RPMI7951 (cell line): ENCODE measurements around the gene IFFO2. TPM values are rescaled to one million over a fixed set of nuclear protein-coding genes. Genes with fewer than 3 reads are reported as not detected.
"Not testable (repeated sequence)": the region's sequence is repeated elsewhere in the genome, so short reads cannot be mapped to it uniquely, and the experiment has no call there.

ENCODE experiments used
- DNase-seq: peaks from one replicate; pipeline ENCODE4 v3.0.0-alpha.2; 2012; ENCODE audit warnings: low read depth
- total RNA-seq: library from RNA; depleted of rRNA; stranded (reverse); fragments of >200 nt; shearing (Covaris generic); gene quantifications from 2 replicates; pipeline ENCODE4 v1.2.3, GENCODE V29; 2014

Gene IFFO2
- total RNA-seq, 1 experiment from 2014 or later: 9.9 TPM

DNA sequence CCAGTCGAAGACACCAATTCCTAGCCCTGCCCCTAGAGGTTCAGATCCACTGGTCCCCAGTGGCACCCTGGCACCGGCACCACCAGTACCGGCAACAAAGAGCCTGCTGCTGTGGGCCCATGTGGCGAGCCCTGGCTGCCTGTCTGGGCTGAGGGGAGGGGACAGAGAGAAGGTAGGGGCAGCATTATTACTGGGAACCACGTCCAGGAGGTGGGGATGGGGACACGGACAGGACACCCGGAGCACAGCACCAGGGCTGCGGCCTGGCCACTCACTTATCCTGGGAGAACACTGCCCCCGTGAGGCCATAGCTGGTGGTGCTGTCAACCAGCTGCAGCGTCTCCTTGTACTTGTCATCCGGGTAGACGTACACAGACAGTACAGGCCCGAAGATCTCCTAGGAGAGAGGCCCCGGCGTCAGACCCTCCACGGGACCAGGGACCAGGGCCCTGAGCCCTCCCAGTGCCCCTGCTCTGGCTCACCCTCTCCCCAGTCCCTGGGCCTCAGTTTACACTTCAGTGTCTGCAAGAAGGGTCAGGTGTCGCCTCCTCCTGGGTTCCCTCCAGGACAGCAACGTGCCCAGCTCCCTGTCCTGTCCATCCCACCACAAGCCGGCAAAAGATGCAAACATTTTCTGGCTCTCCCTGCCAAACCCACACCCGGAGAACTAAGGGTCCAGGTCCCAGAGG lies 81.2 kb downstream of the IFFO2 start:
- peak; percentile 58 for DNase-seq

GRCh38 chr1:18874600-18874999 lies 81.9 kb downstream of the IFFO2 start:
- DNase-seq: no peak

GRCh38 chr1:18874036-18874435 lies 82.4 kb downstream of the IFFO2 start:
- DNase-seq: no peak

DNA sequence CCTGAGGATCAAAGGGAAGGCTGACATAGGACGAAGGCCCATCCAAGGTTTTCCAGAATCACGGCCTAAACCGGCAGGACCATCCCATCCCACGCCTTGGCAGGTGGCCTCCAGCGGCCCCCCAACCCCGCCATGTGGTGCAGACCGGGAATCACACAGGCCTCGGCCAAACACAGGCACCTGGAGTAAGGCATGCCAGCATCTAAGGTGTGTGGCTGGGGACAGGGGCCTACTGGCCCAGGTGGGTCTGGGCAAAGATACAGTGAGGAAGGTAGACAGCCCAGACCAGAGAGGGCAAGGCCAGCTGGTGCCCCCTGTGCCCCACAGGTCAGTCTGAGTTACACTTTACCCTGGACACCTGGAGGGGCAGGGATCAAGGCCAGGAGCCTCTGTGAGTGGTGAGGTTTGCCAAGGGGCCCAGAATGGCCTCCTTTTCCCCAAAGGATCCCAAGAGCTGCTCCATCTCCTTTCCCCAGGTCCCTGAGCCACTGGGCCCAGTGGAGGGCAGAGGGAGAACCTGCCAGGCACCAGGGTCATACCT lies 84.3 kb downstream of the IFFO2 start:
- no peak for DNase-seq

- no peak for DNase-seq
Observed at GRCh38 chr1:18871401-18872070, 84.9 kb downstream of the IFFO2 start.

DNA sequence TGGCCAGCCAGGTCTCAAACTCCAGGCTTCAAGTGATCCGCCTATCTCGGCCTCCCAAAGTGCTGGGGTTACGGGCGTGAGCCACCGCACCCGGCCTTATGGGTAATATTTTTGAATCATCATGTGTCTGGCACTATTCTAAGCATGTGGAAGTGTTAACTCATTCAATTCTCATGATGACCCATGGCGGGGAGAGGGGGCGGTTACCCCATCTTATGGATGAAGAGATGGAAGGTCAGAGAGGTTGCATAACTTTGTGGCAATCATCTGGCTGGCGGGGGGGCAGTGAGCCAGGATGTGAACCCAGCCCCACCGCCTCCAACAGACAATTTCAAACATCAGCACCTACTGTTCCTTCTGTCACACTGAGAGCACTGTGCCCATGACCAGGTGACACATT lies 85.5 kb downstream of the IFFO2 start:
- DNase-seq: no peak

DNA sequence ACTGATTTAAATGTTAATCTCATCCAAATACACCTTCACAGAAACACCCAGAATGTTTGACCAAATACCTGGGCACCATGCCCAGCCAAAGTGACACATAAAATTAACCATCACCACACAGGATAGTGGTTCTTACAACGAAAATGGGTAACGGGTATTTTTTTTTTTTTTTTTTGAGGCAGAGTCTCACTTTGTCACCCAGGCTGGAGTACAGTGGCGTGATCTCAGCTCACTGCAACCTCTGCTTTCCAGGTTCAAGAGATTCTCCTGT lies 85.9 kb downstream of the IFFO2 start:
- not testable (repeated sequence) for DNase-seq

- no peak for DNase-seq
Observed at GRCh38 chr1:18869847-18870594, 86.5 kb downstream of the IFFO2 start.

GRCh38 chr1:18868801-18869424 lies 87.6 kb downstream of the IFFO2 start:
- DNase-seq: no peak

GRCh38 chr1:18868354-18868753 lies 88.1 kb downstream of the IFFO2 start:
- DNase-seq: no peak

- no peak for DNase-seq
Observed at GRCh38 chr1:18866846-18867245, 89.6 kb downstream of the IFFO2 start.

- no peak for DNase-seq
Observed at GRCh38 chr1:18866314-18866713, 90.2 kb downstream of the IFFO2 start.

- no peak for DNase-seq
Observed at GRCh38 chr1:18865176-18865575, 91.3 kb downstream of the IFFO2 start.

GRCh38 chr1:18861590-18861989 lies 94.9 kb downstream of the IFFO2 start:
- no peak for DNase-seq

- no peak for DNase-seq
Observed at GRCh38 chr1:18861082-18861481, 95.4 kb downstream of the IFFO2 start.

DNA sequence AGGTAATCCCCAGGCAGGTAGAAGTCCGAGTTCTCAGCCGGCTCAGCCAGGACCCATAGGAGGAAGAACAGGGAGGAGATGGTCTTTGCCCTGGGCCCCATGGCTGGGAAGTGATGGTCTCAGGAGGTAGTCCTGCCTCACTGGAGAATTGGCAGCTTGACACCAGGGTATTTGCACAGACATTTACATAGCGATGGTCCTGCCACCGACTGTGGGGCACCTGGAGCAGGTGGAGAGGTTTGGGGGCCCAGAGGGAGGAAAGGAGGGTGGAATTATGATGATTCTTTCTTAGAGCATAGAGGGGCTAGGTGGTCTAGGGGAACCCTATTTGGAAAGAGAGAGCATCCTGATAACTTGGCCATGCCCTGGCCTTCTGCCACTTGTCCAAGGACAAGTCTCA lies 96.9 kb downstream of the IFFO2 start, which contains the start of gene TAS1R2:
Gene TAS1R2 (minus strand): TSS at position 101 of the 400 bp plus-strand sequence. CDS start 0 bp downstream, at position 101.
- DNase-seq: no peak

DNA sequence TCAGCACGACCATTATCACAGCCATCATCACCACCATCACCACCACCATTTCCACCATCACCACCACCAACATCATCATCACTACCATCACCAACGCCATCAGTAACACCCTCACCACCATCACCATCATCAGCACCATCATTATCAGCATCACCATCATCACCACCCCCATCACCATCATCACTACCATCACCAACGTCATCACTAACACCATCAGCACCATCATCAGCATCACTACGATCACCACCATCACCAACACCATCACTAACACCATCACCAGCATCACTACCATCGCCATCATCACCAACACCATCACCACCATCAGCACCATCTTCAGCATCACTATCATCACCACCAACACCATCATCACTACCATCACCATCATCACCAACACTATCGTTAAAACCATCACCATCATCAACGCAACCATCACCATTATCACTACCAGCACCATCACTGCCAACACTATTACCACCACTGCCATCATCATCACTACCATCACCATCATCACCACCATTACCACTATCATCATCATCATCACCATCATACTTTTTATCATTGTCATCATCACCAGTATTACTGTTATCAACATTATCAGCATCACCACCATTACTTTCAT lies 98.3 kb downstream of the IFFO2 start:
- DNase-seq: no peak

GRCh38 chr1:18856435-18856834 lies 100.0 kb downstream of the IFFO2 start:
- DNase-seq: no peak

GRCh38 chr1:18855573-18855972 lies 100.9 kb downstream of the IFFO2 start:
- no peak for DNase-seq

DNA sequence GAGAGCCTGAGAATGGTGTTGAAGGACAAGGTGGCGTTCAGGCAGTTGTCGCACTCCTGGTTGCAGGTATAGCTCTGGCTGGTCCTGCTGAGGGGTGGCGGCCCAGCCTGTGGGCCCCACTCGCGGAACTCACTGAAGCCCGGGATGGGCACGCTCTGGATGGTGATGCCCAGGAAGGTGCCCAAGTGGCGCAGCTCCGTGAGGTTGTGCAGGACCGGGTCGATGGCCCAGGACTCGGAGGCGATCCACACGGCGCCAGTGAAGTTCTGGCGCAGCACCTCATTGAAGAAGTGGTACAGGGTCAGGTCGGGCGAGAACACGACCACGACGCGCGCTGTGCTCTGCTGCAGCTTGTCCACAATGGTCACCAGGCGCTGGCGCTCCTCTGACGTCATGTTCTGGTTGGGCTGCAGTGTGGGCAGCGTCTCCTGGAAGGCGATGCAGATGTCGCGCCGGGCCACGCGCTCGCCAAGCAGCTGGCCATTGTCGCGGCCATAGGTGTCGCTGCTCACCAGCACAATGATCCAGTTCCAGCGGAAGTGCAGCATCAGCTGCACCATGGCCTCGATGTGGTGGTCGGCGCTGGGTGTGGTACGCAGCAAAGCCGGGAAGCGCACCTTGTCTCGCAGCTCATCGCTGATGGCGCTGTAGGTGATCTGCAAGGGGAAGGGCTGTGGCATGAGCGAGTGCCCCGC lies 102.0 kb downstream of the IFFO2 start:
- DNase-seq: no peak
